ENCODE results near the gene LRRN2. TPM values are rescaled to one million over a fixed set of nuclear protein-coding genes. Genes with fewer than 3 reads are reported as not detected.
"Not testable (repeated sequence)": the region's sequence is repeated elsewhere in the genome, so short reads cannot be mapped to it uniquely, and the experiment has no call there.

Gene LRRN2
- total and polyA plus RNA-seq, 4 donors, result 1.3 to 6.8 TPM; not detected in 2

DNA sequence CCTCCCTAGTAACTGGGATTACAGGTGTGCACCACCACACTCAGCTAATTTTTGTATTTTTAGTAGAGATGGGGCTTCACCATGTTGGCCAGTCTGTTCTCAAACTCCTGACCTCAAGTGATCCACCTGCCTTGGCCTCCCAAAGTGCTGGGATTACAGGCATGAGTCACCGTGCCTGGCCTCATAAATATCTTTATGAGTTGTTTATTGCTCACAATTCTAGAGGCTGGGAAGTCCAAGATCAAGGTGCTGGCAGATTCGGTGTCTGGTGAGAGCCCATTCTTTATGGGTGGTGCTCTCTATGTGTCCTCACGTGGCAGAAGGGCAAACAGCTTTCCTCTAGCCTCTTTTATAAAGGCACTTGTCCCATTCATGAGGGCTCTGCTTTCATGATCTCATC, 115.5 kb downstream of the LRRN2 start:
- ATAC-seq (ENCODE audit: low FRiP score); H3K36me3 ChIP-seq (ENCODE audit: control insufficient read depth in 1 of 2, insufficient read depth in 2 of 2, low read length in 1 of 2); H3K4me1 ChIP-seq (ENCODE audit: control insufficient read depth in 1 of 2, insufficient read depth in 2 of 2, low read length in 2 of 2); intact Hi-C loops (cut with DNase I); H3K9me3 ChIP-seq (ENCODE audit: control insufficient read depth, low read length); H3K27me3 ChIP-seq (ENCODE audit: control insufficient read depth in 1 of 2, insufficient read depth in 2 of 2, low read length in 1 of 2); H3K4me3 ChIP-seq (ENCODE audit: low read length in 2 of 2); H3K27ac ChIP-seq (ENCODE audit: low read depth in 1 of 2, low read length in 2 of 2); DNase-seq: not testable (repeated sequence)
- 76 to 77% methylated on average over 3 of the region's 3 CpGs for WGBS, 2 donors

DNA sequence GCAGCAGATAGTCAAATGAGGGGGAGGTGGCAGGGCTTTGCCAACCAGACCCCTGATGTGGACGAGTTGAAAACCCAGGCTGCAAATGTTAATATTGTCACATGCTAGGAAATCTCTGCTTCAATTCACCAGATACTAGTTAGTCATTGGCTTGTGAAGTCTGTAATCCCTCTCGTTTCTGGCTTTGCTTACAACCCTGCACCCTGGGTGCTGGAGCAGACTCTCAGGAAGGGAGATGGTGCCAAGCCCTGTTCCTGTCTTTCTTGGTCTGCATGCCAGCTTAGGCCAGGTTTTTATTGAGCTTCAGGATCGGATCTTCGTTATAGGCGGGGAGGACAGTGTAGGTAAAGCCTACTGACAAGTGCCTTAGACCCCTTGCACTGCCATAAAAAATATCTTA, 116.1 kb downstream of the LRRN2 start:
- Histone ChIP-seq H3K27ac (ENCODE audit: low read depth in 1 of 2, low read length in 2 of 2) (no peak overlapping the region), H3K9me3 (ENCODE audit: control insufficient read depth, low read length) (no peaks in the 10 kb centered on the region), H3K27me3 (ENCODE audit: control insufficient read depth in 1 of 2, insufficient read depth in 2 of 2, low read length in 1 of 2) (no peaks in the 10 kb centered on the region), H3K4me1 (ENCODE audit: control insufficient read depth in 1 of 2, insufficient read depth in 2 of 2, low read length in 2 of 2) (no peaks in the 10 kb centered on the region), H3K4me3 (ENCODE audit: low read length in 2 of 2) (no peak overlapping the region), H3K36me3 (ENCODE audit: control insufficient read depth in 1 of 2, insufficient read depth in 2 of 2, low read length in 1 of 2) (no peaks in the 10 kb centered on the region)
- 84 to 85% methylated on average over 5 of the region's 5 CpGs for WGBS, 2 donors
- intact Hi-C loops (cut with DNase I), result loop anchor here (5.0 kb wide), 2 partner anchors 193 to 238 kb away; no protein-coding TSS in a partner anchor
- DNase-seq (no peak), ATAC-seq (ENCODE audit: low FRiP score) (no peak)

DNA sequence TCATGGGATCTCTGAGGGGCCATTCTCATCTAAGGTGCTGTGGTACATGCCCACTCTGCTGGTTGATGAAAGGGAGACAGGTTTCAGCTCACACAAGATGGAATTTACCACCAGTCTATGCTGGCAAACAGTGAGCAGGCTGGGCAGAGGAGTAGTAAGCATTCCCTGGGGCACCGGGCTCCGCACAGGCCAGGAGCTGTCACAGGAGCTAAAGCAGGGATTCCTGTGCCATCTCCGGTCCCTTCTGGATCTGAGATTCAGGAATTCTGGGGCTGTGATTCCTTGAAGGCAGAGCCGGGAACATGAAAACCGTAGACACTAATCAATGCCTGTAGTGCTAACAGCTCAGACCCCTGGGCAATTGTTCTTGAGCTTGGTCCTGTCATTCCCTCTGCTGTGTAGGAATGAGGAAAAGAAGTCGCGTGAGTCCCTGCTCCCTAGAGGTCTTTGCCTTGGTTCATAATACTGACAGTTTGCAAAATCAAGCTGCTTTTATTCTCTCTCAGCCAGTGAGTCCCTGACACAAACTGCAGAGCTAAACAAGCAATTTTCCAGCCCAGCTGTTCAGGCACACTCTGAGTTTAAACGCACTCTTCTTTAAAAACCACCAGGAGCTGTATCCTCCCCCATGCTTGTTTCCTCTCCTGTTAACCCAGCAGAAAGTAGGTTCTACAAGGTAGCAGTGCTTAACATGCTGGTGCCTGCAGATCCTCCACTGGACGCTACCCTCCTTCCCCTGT, 116.8 kb downstream of the LRRN2 start:
- WGBS, 2 donors, result 78 to 81% methylated on average over 9 of the region's 9 CpGs
- H3K27ac ChIP-seq (ENCODE audit: low read depth in 1 of 2, low read length in 2 of 2), result no peak overlapping the region
- intact Hi-C loops (cut with DNase I), result loop anchor here (5.0 kb wide), 2 partner anchors 194 to 239 kb away; no protein-coding TSS in a partner anchor
- no peaks in the 10 kb centered on the region for H3K4me1 ChIP-seq (ENCODE audit: control insufficient read depth in 1 of 2, insufficient read depth in 2 of 2, low read length in 2 of 2)
- H3K36me3 ChIP-seq (ENCODE audit: control insufficient read depth in 1 of 2, insufficient read depth in 2 of 2, low read length in 1 of 2), result no peaks in the 10 kb centered on the region
- ATAC-seq (ENCODE audit: low FRiP score) (no peak), DNase-seq (no peak)
- H3K4me3 ChIP-seq (ENCODE audit: low read length in 2 of 2), result no peak overlapping the region
- H3K27me3 ChIP-seq (ENCODE audit: control insufficient read depth in 1 of 2, insufficient read depth in 2 of 2, low read length in 1 of 2), result no peaks in the 10 kb centered on the region
- no peaks in the 10 kb centered on the region for H3K9me3 ChIP-seq (ENCODE audit: control insufficient read depth, low read length)

Other genes with a start within 250 kb of the LRRN2 start
- gene PIK3C2B, start 190.9 kb downstream of the LRRN2 start, total RNA-seq, result 10 to 100 TPM; 41.3 to 87.5 TPM
- 10 to 100 TPM in 1 of 2 donors, 1 to 10 TPM in 1; 9.3 to 12.4 TPM for gene PIK3C2B, start 190.9 kb downstream of the LRRN2 start, polyA plus RNA-seq
- gene MDM4, start 169.3 kb downstream of the LRRN2 start, total RNA-seq, result 100 to 1,000 TPM; 104 to 141 TPM
- gene MDM4, start 169.3 kb downstream of the LRRN2 start, polyA plus RNA-seq, result 10 to 100 TPM in 1 of 2 donors, 1 to 10 TPM in 1; 4.8 to 11.0 TPM
- gene NFASC, start 185.1 kb upstream of the LRRN2 start, total RNA-seq, result 10 to 100 TPM; 36.2 to 92.7 TPM
- 10 to 100 TPM in 1 of 2 donors, 1 to 10 TPM in 1; 4.3 to 29.3 TPM for gene NFASC, start 185.1 kb upstream of the LRRN2 start, polyA plus RNA-seq

Measured in aorta (tissue), 5 donors.